Neural crest cell (in vitro differentiated cells): ENCODE measurements around the gene RPL26. TPM values are rescaled to one million over a fixed set of nuclear protein-coding genes. Genes with fewer than 3 reads are reported as not detected.

ENCODE experiments used
- DNase-seq: peaks from one replicate; pipeline ENCODE4 v3.0.0; 2021; ENCODE audit warnings: low read depth, mixed read lengths, low spot score
- H3K27ac Mint-ChIP-seq: one replicate; pipeline ENCODE4 v1.8.0; 2021; ENCODE audit warnings: mild to moderate bottlenecking, mixed read lengths; ENCODE audit not compliant: unreplicated experiment
- H3K27me3 Mint-ChIP-seq: 2 replicates; pipeline ENCODE4 v1.8.0; 2021; ENCODE audit warnings: low read depth, mild to moderate bottlenecking, mixed read lengths
- H3K36me3 Mint-ChIP-seq: 2 replicates; pipeline ENCODE4 v1.8.0; 2021; ENCODE audit warnings: low read depth, mild to moderate bottlenecking, mixed read lengths
- H3K4me1 Mint-ChIP-seq: 2 replicates; pipeline ENCODE4 v1.8.0; 2021; ENCODE audit warnings: mixed read lengths
- H3K4me3 Mint-ChIP-seq: one replicate; pipeline ENCODE4 v1.8.0; 2021; ENCODE audit warnings: mild to moderate bottlenecking, mixed read lengths
- H3K9me3 Mint-ChIP-seq: 2 replicates; pipeline ENCODE4 v1.8.0; 2021; ENCODE audit warnings: mixed read lengths
- CTCF ChIP-seq: fragments of 200-600 bp; sonication (generic); conservative IDR thresholded peaks from 2 replicates; pipeline ENCODE4 v1.5.0; 2021; ENCODE audit warnings: antibody characterized with exemption, mild to moderate bottlenecking
- total RNA-seq: library from RNA; stranded (reverse); gene quantifications from 2 replicates; pipeline ENCODE4 v1.2.1, GENCODE V29; 2021

Gene RPL26
- total RNA-seq, 1 donor from 2014 or later: 1,793 TPM

GRCh38 chr17:8413328-8413727 is 30.3 kb upstream of the RPL26 start:
- DNase-seq: no peak
- H3K27ac Mint-ChIP-seq: no peak overlapping the region
- peaks cover 51% of the 10 kb centered on the region for H3K27me3 Mint-ChIP-seq

DNA sequence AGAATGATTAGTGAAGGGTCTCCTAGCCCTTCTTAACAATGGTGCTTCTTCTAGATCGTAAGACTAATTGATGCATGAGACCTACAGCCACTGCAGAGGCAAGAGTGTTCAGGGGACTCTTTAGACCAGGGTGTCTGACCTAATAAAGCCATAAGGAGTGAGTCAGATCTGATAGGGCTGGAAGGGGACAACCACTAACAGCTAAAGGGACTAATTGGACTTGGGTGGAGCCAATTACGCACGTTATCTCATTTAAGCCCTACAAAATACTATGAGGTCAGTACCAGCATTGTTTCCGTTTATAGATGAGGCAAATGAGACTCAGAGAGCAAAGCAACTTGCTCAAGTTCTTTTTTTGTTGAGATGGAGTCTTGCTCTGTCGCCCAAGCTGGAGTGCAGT is 29.1 kb upstream of the RPL26 start:
- no peaks in the 10 kb centered on the region for H3K36me3 Mint-ChIP-seq
- no peak overlapping the region for H3K4me3 Mint-ChIP-seq
- H3K4me1 Mint-ChIP-seq: peaks cover 13% of the 10 kb centered on the region
- no peak for DNase-seq
- H3K27ac Mint-ChIP-seq: no peak overlapping the region
- peaks cover 39% of the 10 kb centered on the region for H3K27me3 Mint-ChIP-seq
- no peak for TF ChIP-seq CTCF
- no peaks in the 10 kb centered on the region for H3K9me3 Mint-ChIP-seq

More at GRCh38 chr17:8413328-8413727, 30.3 kb upstream of the RPL26 start:
- Mint-ChIP-seq H3K36me3 (no peaks in the 10 kb centered on the region), H3K4me3 (no peak overlapping the region), H3K9me3 (no peaks in the 10 kb centered on the region), H3K4me1 (peaks cover 10% of the 10 kb centered on the region)
- TF ChIP-seq CTCF: no peak

- TF ChIP-seq CTCF: no peak
- no peak overlapping the region for H3K4me3 Mint-ChIP-seq
These were observed 27.9 kb upstream of the RPL26 start for GRCh38 chr17:8410883-8411238.

DNA sequence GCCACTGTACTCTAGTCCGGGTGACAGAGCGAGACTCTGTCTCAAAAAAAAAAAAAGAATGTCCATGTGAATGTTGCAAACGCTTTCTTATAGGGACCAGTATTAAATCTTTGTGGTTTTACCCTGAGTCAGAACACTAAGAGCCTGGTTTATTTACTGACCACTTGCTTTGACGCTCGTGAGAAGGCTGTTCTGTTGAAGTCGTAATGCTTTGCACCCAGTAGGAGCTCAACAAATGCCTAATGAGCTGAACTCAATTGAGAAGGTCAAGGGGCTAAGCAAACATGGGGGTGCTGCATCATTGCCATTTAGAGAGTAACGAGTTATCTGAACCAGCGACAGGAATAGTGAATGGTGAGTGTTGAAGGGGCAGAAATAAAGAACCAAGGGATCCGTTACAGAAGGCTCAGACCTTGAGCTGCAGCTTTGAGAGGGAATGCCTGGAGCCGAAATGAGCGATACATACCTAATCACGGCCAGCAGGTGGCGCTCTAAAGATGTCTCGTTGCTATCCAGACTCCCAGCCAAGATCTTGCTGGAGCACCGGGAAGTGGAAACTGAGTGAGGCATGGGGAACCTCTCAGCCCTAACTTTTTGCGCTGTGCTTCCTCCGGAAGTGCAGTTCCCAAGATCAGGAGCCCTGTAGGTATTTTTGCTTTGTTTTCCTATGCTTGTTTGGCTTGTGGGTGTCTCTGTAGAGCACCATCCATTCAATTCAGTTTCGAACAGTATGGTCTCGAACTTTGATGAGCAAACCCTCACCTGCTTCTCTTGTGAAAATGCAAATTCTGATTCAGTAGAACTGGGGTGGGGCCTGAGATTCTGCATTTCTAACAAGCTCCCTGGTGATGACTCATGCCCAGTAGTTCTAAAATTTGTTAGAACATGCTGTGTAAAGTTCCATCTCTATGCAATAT is 27.2 kb upstream of the RPL26 start:
- H3K36me3 Mint-ChIP-seq: no peaks in the 10 kb centered on the region
- H3K9me3 Mint-ChIP-seq: no peaks in the 10 kb centered on the region
- no peak overlapping the region for H3K4me3 Mint-ChIP-seq
- peaks cover 25% of the 10 kb centered on the region for H3K27me3 Mint-ChIP-seq
- peaks cover 13% of the 10 kb centered on the region for H3K4me1 Mint-ChIP-seq
- peak; percentile 94 for TF ChIP-seq CTCF
- no peak overlapping the region for H3K27ac Mint-ChIP-seq
- DNase-seq: peak; percentile 98

More at GRCh38 chr17:8410883-8411238, 27.9 kb upstream of the RPL26 start:
- Mint-ChIP-seq H3K27ac (no peak overlapping the region), H3K27me3 (peaks cover 27% of the 10 kb centered on the region), H3K36me3 (no peaks in the 10 kb centered on the region), H3K4me1 (peaks cover 13% of the 10 kb centered on the region), H3K9me3 (no peaks in the 10 kb centered on the region)
- no peak for DNase-seq

GRCh38 chr17:8408371-8408770 is 25.4 kb upstream of the RPL26 start:
- no peak for DNase-seq

More at GRCh38 chr17:8408371-8408770, 25.4 kb upstream of the RPL26 start:
- no peak for TF ChIP-seq CTCF
- no peaks in the 10 kb centered on the region for H3K9me3 Mint-ChIP-seq
- no peaks in the 10 kb centered on the region for H3K36me3 Mint-ChIP-seq
- peaks cover 13% of the 10 kb centered on the region for H3K4me1 Mint-ChIP-seq
- peaks cover 13% of the 10 kb centered on the region for H3K27me3 Mint-ChIP-seq
- no peak overlapping the region for H3K27ac Mint-ChIP-seq
- no peak overlapping the region for H3K4me3 Mint-ChIP-seq
